ENCODE measurements around the gene TSPAN33.
"Not testable (repeated sequence)": the region's sequence is repeated elsewhere in the genome, so short reads cannot be mapped to it uniquely, and the experiment has no call there.

Gene TSPAN33

DNA sequence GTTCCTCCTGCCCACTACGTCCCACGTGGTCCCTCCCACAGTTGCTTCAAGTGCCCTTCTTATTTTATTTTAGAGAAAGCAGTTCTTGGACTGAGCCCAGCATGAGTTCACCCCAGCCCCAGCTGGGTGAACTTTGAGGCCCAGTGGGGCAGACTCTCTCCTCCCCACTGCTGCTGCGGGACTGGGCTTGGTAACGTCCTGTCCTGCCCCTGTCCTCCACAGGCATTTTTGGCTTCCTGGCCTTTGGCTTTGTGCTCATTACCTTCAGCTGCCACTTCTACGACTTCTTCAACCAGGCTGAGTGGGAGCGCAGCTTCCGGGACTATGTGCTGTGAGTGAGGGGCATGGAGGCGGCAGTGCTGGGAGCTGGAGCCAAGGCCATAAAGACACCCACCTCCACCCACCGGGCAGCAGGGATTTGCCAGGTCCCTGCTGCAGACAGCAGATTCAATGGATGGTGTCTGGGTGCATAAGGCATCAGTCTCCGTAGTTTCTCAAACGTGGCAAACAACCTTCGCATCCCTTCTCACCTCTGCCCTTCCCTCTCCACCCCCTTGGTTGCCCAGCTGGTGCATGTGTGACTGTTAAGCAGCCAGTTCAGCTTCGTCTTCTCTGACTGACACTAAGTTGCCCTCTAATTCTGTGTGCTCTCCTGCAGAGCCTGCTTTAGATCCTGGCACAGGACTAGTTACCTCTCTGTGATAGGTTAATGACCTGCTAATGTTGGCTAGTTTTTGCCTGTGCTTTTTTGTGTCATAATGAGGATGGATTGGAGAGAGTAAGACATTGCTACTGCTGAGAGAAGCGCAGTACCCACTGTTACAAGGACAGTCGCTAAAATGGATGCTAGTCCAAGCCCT lies 64.8 kb downstream of the TSPAN33 start:
- DNase-seq, result no peak

DNA sequence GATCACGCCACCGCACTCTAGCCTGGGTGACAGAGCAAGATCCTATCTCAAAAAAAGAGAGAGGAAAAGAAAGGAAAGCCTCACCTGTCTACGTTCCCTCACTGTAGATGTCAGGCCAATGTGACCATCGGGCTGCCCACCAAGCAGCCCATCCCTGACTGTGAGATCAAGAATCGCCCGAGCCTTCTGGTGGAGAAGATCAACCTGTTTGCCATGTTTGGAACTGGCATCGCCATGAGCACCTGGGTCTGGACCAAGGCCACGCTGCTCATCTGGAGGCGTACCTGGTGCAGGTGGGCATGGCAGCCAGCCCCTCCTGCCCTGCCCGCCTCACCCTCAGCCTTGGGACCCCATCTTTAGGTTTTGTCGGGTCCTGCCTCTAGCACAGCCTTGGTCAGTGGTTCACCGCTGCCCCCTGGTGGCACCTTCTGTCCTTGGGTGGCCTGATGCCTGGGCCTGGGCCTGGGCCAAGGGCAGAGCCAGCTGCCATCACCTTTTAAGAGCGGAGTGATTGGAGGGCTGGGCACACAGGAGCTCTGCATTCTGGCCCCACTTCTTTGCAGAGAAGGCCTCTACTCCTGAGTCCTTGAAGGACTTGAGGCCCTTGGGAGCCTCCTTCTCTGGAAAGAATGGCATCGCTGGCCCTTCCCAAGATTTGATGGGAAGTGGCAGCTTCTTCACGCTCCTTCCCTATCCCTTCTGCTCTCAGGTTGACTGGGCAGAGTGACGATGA lies 65.9 kb downstream of the TSPAN33 start:
- no peak for DNase-seq

DNA sequence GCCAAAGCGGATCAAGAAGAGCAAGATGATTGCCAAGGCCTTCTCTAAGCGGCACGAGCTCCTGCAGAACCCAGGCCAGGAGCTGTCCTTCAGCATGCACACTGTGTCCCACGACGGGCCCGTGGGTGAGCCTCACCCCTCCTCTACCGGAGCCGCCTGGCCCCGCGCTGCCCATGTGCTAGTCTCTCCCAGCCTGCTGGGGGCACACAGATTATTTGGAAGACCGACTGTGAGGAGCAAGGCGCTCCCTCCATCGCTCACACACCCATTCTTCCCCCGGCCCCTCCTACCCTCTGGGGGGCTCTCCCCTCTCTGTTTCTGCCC lies 66.4 kb downstream of the TSPAN33 start:
- DNase-seq, result no peak

DNA sequence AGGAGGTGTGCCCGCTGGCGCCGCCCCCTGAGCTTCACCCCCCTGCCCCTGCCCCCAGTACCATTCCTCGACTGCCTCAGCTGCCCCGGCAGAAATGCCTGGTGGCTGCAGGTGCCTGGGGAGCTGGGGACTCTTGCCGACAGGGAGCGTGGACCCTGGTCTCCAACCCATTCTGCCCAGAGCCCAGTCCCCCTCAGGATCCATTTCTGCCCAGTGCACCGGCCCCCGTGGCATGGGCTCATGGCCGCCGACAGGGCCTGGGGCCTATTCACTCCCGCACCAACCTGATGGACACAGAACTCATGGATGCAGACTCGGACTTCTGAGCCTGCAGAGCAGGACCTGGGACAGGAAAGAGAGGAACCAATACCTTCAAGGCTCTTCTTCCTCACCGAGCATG lies 67.6 kb downstream of the TSPAN33 start:
- DNase-seq, result no peak

DNA sequence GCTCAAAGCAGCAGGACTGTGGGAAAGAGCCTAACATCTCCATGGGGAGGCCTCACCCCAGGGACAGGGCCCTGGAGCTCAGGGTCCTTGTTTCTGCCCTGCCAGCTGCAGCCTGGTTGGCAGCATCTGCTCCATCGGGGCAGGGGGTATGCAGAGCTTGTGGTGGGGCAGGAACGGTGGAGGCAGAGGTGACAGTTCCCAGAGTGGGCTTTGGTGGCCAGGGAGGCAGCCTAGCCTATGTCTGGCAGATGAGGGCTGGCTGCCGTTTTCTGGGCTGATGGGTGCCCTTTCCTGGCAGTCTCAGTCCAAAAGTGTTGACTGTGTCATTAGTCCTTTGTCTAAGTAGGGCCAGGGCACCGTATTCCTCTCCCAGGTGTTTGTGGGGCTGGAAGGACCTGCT lies 68.1 kb downstream of the TSPAN33 start:
- DNase-seq, result no peak

DNA sequence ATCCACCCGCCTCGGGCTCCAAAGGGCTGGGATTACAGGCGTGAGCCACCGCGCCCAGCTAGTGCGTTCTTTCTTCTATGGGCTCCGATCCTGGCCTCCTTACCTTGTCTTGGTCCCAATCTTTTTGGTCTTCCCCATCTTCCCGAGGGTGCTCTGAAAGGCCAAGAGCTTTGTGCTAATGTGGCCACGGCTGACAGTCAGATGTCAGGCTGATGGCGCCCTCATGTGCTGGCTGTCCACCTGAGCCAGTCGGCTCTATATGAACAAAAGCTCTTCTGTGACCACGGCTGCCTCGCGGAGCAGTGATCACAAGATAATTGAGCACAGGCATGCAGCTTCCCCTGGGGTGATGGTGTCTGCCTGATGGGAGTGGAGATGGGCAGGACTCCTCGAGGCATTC lies 69.3 kb downstream of the TSPAN33 start:
- no peak for DNase-seq

DNA sequence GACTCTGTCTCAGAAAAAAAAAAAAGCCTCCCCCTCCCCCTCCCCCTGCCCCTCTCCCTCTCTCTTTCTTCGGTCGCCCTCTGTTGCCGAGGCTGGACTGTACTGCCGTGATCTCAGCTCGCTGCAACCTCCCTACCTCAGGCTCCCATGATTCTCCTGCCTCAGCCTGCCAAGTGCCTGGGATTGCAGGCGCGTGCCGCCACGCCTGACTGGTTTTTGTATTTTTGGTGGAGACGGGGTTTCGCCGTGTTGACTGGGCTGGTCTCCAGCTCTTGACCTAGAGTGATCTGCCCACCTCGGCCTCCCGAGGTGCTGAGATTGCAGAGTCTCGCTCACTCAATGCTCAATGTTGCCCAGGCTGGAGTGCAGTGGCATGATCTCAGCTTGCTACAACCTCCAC lies 71.2 kb downstream of the TSPAN33 start:
- DNase-seq, result not testable (repeated sequence)

DNA sequence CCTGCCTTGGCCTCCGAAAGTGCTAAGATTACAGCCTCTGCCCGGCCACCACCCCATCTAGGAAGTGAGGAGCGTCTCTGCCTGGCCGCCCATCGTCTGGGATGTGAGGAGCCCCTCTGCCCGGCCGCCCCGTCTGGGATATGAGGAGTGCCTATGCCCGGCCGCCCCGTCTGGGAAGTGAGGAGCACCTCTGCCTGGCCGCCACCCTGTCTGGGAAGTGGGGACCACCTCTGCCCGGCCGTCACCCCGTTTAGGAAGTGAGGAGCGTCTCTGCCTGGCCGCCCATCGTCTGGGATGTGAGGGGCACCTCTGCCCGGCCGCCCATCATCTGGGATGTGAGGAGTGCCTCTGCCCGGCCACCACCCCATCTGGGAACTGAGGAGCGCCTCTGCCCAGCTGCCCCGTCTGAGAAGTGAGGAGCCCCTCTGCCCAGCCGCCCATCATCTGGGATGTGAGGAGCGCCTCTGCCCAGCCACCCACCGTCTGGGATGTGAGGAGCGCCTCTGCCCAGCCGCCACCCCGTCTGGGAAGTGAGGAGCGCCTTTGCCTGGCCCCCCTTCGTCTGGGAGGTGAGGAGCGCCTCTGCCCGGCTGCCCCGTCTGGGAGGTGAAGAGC lies 71.7 kb downstream of the TSPAN33 start:
- not testable (repeated sequence) for DNase-seq

DNA sequence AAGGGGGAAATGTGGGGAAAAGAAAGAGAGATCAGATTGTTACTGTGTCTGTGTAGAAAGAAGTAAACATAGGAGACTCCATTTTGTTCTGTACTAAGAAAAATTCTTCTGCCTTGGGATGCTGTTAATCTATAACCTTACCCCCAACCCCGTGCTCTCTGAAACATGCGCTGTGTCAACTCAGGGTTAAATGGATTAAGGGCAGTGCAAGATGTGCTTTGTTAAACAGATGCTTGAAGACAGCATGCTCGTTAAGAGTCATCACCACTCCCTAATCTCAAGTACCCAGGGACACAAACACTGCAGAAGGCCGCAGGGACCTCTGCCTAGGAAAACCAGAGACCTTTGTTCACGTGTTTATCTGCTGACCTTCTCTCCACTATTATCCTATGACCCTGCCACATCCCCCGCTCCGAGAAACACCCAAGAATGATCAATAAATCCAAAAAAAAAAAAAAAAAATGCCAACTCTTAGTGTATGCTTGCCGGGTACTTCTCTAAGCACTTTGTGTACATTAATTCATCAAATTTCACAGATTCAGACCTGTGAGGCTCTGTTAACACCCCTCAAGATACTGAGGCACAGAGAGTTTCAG lies 72.4 kb downstream of the TSPAN33 start:
- DNase-seq, result not testable (repeated sequence)

DNA sequence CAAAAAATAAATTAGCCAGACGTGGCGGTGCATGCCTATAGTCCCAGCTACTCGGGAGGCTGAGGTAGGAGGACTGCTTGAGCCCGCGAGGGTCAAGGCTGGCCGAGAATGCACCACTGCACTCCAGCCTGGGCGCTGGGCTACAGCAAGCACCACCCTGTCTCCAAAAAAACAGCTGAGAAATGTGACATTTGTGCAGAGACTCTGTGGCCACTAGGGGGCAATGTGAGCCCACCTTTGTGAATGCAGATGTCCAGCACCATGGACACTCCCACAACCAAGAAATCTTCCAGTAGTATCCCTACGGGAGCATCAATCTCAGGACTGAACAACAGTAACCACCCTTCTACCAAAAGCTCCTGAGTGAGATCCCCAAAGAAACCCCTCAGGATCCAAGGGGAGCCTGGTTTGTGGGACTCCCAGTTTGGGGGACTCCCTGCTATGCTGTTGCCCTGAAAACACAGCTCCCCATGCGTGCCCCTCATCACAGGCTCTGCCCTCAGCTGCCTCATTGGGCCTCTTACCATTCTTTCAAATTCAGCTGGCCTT lies 74.1 kb downstream of the TSPAN33 start:
- DNase-seq, result peak; percentile 18

DNA sequence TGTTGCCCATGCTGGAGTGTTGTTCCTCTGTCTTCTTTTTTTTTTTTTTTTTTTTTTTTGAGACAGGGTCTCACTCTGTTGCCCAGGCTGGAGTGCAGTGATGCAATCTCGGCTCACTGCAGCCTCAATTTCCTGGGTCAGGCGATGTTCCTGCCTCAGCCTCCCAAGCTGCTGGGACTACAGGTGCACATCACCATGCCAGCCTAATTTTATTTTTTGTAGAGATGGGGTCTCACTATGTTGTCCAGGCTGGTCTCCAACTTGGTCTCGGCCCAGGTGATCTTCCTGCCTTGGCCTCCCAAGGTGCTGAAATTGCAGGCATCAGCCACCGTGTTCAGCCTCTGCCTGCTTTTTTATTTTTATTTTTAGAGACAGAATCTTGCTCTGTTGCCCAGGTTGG lies 74.7 kb downstream of the TSPAN33 start:
- DNase-seq, result not testable (repeated sequence)
